UCSD-AML1 (cell line): ENCODE results near the gene RAI1.
"Not testable (repeated sequence)": the region's sequence is repeated elsewhere in the genome, so short reads cannot be mapped to it uniquely, and the experiment has no call there.

Experiments
- DNase-seq: peaks from one replicate; lab custom pipeline; 2025; ENCODE audit not compliant: unreplicated experiment; lab: John Stamatoyannopoulos, UW

RAI1 gene

GRCh38 chr17:17664064-17664452 lies 17.2 kb upstream of the RAI1 start:
- DNase-seq = no peak

GRCh38 chr17:17665255-17665654 lies 16.0 kb upstream of the RAI1 start:
- no peak for DNase-seq

GRCh38 chr17:17666111-17666714 lies 15.0 kb upstream of the RAI1 start:
- DNase-seq = no peak

GRCh38 chr17:17667231-17667630 lies 14.0 kb upstream of the RAI1 start:
- DNase-seq = no peak

GRCh38 chr17:17667947-17668346 lies 13.3 kb upstream of the RAI1 start:
- DNase-seq = no peak

GRCh38 chr17:17668358-17668757 lies 12.9 kb upstream of the RAI1 start:
- DNase-seq = no peak

GRCh38 chr17:17668775-17669579 lies 12.3 kb upstream of the RAI1 start:
- DNase-seq = no peak

- DNase-seq = no peak
These were observed 11.6 kb upstream of the RAI1 start for GRCh38 chr17:17669580-17670235.

GRCh38 chr17:17670701-17671305 lies 10.5 kb upstream of the RAI1 start:
- no peak for DNase-seq

- no peak for DNase-seq
These were observed 9.7 kb upstream of the RAI1 start for GRCh38 chr17:17671369-17672129.

- DNase-seq = peak; percentile 63
These were observed 8.5 kb upstream of the RAI1 start for GRCh38 chr17:17672453-17673368.

GRCh38 chr17:17675416-17675815 lies 5.8 kb upstream of the RAI1 start:
- DNase-seq = no peak

GRCh38 chr17:17675925-17676534 lies 5.2 kb upstream of the RAI1 start:
- peak; percentile 36 for DNase-seq

GRCh38 chr17:17676752-17677151 lies 4.5 kb upstream of the RAI1 start:
- DNase-seq = no peak

- DNase-seq = no peak
These were observed 3.8 kb upstream of the RAI1 start for GRCh38 chr17:17677299-17678040.

GRCh38 chr17:17678063-17678699 lies 3.1 kb upstream of the RAI1 start:
- not testable (repeated sequence) for DNase-seq

GRCh38 chr17:17679243-17679642 lies 2.0 kb upstream of the RAI1 start:
- no peak for DNase-seq

- no peak for DNase-seq
These were observed 1.5 kb upstream of the RAI1 start for GRCh38 chr17:17679748-17680147.
